Lower leg skin (tissue), 4 donors: Measurements from ENCODE around the gene CDK17. TPM values are rescaled to one million over a fixed set of nuclear protein-coding genes. Genes with fewer than 3 reads are reported as not detected.

Source experiments
- DNase-seq, 2 donors: peaks; one replicate each; pipeline ENCODE4 v3.0.0-alpha.2; 2019; ENCODE audit warnings: low spot score in 2 of 2
- H3K4me3 ChIP-seq: fragments of 200-600 bp; sonication (generic); 2 replicates; pipeline ENCODE4 v1.5.1; 2017; ENCODE audit warnings: mild to moderate bottlenecking, low read depth; ENCODE audit not compliant: poor library complexity, severe bottlenecking
- POLR2A ChIP-seq, 2 donors: fragments of 450-650 bp; IDR thresholded peaks; one replicate each; pipeline ENCODE4 v1.6.1; 2016 to 2017; ENCODE audit warnings: antibody characterized with exemption in 2 of 2, mild to moderate bottlenecking in 1 of 2, moderate library complexity in 1 of 2
- WGBS, 2 donors: methylation state at CpG; one replicate each; pipeline ENCODE4 v1.1.5; 2018; 5-methylcytosine and 5-hydroxymethylcytosine counted together
- intact Hi-C: fragments of 100-400 bp; cut with DNase I; formaldehyde crosslinking; loops from one replicate; pipeline ENCODE4 v1.15.0; 2023; ENCODE audit warnings: low total_unique reads
- total RNA-seq, 4 donors: library from RNA; depleted of rRNA; stranded (reverse); fragments of >200 nt; gene quantifications; one replicate each; pipeline ENCODE4 v1.1.0, GENCODE V29; 2016
- TF ChIP-seq, protein P1 (sequence below), 3 donors: fragments of 450-650 bp; IDR thresholded peaks; one replicate each; pipeline ENCODE4 v1.5.1; 2016; ENCODE audit warnings: antibody characterized with exemption in 3 of 3, mild to moderate bottlenecking in 3 of 3, moderate library complexity in 2 of 3

The CDK17 gene
- total RNA-seq, 4 donors from 2014 or later, result 27.3 to 41.9 (median 30.8) TPM

- intact Hi-C loops, result no loop called here
- no peak for TF ChIP-seq POLR2A (IDR thresholded peaks at IDR 0.05)
- TF ChIP-seq, protein P1, sequence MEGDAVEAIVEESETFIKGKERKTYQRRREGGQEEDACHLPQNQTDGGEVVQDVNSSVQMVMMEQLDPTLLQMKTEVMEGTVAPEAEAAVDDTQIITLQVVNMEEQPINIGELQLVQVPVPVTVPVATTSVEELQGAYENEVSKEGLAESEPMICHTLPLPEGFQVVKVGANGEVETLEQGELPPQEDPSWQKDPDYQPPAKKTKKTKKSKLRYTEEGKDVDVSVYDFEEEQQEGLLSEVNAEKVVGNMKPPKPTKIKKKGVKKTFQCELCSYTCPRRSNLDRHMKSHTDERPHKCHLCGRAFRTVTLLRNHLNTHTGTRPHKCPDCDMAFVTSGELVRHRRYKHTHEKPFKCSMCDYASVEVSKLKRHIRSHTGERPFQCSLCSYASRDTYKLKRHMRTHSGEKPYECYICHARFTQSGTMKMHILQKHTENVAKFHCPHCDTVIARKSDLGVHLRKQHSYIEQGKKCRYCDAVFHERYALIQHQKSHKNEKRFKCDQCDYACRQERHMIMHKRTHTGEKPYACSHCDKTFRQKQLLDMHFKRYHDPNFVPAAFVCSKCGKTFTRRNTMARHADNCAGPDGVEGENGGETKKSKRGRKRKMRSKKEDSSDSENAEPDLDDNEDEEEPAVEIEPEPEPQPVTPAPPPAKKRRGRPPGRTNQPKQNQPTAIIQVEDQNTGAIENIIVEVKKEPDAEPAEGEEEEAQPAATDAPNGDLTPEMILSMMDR (IDR thresholded peaks at IDR 0.05), result no peak
- no peak for DNase-seq
- H3K4me3 ChIP-seq, result no peak overlapping the region
Observed at GRCh38 chr12:96274331-96274730, 125.9 kb downstream of the CDK17 start.

- H3K4me3 ChIP-seq, result no peak overlapping the region
- intact Hi-C loops, result no loop called here
- TF ChIP-seq, protein P1 (IDR thresholded peaks at IDR 0.05), result no peak
- no peak for TF ChIP-seq POLR2A (IDR thresholded peaks at IDR 0.05)
- WGBS, 2 donors, result 74 to 79% methylated on average over 8 of the region's 8 CpGs
- no peak for DNase-seq
Observed at GRCh38 chr12:96271469-96272199, 128.6 kb downstream of the CDK17 start.

DNA sequence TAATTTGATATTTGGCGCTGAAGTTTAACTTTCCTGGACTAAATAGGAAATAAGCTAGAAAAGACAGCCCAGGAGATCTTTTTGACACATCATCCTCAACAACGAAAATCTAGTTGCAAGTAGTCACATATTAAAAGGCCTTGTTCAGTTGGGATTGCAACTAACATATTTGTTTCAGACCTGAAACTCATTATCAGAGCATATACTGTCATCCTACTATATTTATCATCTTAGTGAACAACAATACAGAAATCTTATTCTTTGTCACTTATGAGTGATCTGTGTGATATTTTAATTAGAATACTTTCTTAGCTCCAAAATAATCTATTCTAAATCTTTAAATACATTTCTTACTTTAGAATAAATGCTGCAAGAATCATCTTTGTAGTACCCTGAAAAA is 134.0 kb downstream of the CDK17 start:
- intact Hi-C loops, result no loop called here
- DNase-seq, result no peak
- TF ChIP-seq POLR2A (IDR thresholded peaks at IDR 0.05), result no peak
- TF ChIP-seq, protein P1 (IDR thresholded peaks at IDR 0.05), result no peak
- no peak overlapping the region for H3K4me3 ChIP-seq
- WGBS, 2 donors, result 75 to 76% methylated on average over 2 of the region's 2 CpGs

DNA sequence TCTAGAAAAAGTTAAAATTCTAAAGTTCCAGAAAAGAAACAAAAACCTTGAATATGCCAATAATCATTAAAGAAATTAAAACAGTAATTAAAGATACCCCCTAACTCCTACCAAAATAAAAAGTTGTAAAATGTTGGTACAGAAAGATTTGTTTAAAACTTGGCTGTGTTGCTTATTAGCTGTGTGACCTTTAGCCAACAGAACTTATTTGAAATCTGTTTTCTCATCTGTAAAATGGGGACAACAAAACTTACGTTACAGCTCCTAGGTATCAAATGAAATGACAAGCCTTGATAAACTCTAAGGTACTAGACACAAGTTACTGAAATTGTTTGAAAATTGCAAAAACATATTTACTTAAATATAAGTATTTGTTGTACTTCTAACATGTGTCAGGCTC is 134.4 kb downstream of the CDK17 start:
- H3K4me3 ChIP-seq, result no peak overlapping the region
- no peak for DNase-seq
- TF ChIP-seq POLR2A (IDR thresholded peaks at IDR 0.05), result no peak
- TF ChIP-seq, protein P1 (IDR thresholded peaks at IDR 0.05), result no peak
- WGBS, 2 donors, result 93 to 100% methylated on average over 1 of the region's 1 CpG
- intact Hi-C loops, result no loop called here

DNA sequence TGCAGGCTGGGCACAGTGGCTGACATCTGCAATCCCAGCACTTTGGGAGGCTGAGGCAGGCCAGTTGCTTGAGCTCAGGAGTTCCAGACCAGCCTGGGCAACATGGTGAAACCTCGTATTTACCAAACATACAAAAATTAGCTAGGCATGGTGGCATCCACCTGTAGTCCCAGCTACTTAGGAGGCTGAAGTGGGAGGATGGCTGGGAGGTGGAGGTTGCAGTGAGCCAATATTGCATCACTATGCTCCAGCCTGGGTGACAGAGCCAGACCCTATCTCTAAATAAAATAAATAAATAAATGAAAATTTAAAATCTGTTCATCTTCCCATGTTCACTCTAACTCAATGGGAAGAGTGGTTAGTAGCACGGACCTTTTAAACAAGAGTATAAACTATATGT is 134.8 kb downstream of the CDK17 start:
- TF ChIP-seq, protein P1 (IDR thresholded peaks at IDR 0.05), result no peak
- no peak for TF ChIP-seq POLR2A (IDR thresholded peaks at IDR 0.05)
- H3K4me3 ChIP-seq, result no peak overlapping the region
- intact Hi-C loops, result no loop called here
- no peak for DNase-seq
- WGBS, 2 donors, result 97 to 98% methylated on average over 2 of the region's 2 CpGs

GRCh38 chr12:96263449-96263902 is 136.8 kb downstream of the CDK17 start:
- no peak for DNase-seq
- intact Hi-C loops, result no loop called here
- no peak for TF ChIP-seq POLR2A (IDR thresholded peaks at IDR 0.05)
- TF ChIP-seq, protein P1 (IDR thresholded peaks at IDR 0.05), result no peak
- WGBS, 2 donors, result 74 to 81% methylated on average over 11 of the region's 11 CpGs
- no peak overlapping the region for H3K4me3 ChIP-seq
